LHCN-M2 (cell line): ENCODE measurements around the gene CCDC88A. TPM values are rescaled to one million over a fixed set of nuclear protein-coding genes. Genes with fewer than 3 reads are reported as not detected.
A peak's percentile ranks its signal among the peaks of the same experiment; 100 is the strongest.
"Not testable (repeated sequence)": the region's sequence is repeated elsewhere in the genome, so short reads cannot be mapped to it uniquely, and the experiment has no call there.

Experiments
- DNase-seq: peaks from one replicate; pipeline ENCODE4 v3.0.0-alpha.2; 2012; ENCODE audit warnings: low read depth
- total RNA-seq: library from RNA; depleted of rRNA; stranded (reverse); fragments of >200 nt; gene quantifications from 2 replicates; pipeline ENCODE4 v1.2.3, GENCODE V29; 2014

The CCDC88A gene
- total RNA-seq, 1 experiment from 2014 or later, result 77.1 TPM

GRCh38 chr2:55421326-55421725, 1.7 kb upstream of the CCDC88A start:
- DNase-seq, result no peak

- DNase-seq, result no peak
Observed at GRCh38 chr2:55420871-55421270, 1.2 kb upstream of the CCDC88A start.

GRCh38 chr2:55420439-55420725, 726 bp upstream of the CCDC88A start:
- DNase-seq, result no peak

GRCh38 chr2:55419233-55419678, 400 bp downstream of the CCDC88A start:
- peak; percentile 46 for DNase-seq

GRCh38 chr2:55418512-55419232, 984 bp downstream of the CCDC88A start:
- no peak for DNase-seq

DNA sequence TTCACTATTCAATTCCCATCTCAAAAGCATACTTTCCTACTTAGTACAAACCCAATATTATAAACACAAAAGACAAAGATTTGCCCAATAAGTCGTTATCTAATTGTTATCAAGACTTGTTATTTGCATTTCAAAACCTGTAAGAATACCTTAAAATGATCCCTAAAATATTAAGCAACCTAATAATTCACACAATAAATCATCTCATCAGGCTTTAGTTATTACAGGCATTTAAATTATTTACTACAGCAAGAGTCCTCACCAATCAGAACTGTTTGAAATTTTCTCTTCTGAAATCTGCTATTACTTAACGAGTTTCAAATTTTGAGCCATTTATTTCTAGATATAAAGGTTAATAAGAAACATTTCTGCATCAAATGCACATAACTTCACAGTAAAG, 1.6 kb downstream of the CCDC88A start:
- no peak for DNase-seq

DNA sequence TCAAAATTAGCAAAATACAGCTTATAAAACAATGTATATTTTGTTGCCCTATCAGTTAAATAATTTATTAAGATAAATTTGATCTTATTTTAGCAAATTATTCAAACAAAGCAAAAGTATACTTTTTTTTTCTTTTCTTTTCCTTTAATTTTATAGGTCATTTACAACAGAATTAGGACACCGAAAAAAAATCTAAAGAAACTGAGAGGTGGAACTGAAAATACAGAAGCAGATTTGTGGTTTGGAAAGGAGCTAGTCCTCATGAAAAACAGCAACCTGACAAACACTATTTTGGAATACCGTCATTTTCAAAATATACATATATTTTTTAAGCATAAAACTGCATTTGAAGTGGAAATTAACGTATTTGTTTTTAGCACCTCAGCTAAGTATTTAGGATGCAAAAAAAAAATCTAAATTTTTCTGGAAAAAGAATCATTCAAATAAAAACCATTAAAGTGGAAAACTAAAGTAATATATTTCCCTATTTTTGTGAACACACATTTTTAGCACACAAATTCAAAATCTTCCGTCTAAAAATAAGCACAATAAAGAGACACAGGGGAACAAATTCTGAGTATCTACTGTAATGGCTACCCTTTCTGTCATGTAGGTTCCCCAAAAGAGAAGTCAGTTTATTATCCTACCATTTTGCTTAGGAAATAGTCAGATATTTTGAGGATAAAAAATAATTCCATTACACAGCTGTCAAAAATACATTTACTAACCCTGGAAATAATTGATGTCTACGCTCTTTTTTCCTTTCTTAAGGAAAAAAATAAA, 2.7 kb downstream of the CCDC88A start:
- no peak for DNase-seq

- no peak for DNase-seq
Observed at GRCh38 chr2:55415300-55415699, 4.4 kb downstream of the CCDC88A start.

GRCh38 chr2:55408918-55409868, 10.5 kb downstream of the CCDC88A start:
- no peak for DNase-seq

- peak; percentile 68 for DNase-seq
Observed at GRCh38 chr2:55408098-55408882, 11.4 kb downstream of the CCDC88A start.

- no peak for DNase-seq
Observed at GRCh38 chr2:55405116-55405515, 14.5 kb downstream of the CCDC88A start.

- DNase-seq, result no peak
Observed at GRCh38 chr2:55403256-55403998, 16.2 kb downstream of the CCDC88A start.

GRCh38 chr2:55401124-55401523, 18.5 kb downstream of the CCDC88A start:
- DNase-seq, result no peak

DNA sequence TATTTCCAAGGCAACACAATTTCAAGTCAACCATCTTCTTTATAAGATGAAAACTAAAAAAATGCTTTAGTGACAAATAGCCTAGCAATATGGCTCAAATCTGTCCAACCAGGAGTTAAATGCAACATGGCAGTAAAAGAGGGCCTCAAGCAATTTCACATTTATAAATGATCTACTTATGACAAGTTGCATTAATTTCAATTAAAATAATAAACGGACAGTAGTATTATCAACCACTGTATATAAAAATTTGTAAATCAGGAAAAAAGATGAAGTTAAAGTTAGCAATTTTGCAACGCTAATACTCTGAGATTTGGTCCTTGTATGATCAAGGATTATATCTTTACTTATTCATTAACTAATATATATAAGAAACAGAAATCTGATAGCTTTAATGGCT, 19.3 kb downstream of the CCDC88A start:
- no peak for DNase-seq

- no peak for DNase-seq
Observed at GRCh38 chr2:55399815-55400214, 19.8 kb downstream of the CCDC88A start.

- no peak for DNase-seq
Observed at GRCh38 chr2:55395724-55396605, 23.7 kb downstream of the CCDC88A start.

GRCh38 chr2:55391615-55392242, 27.9 kb downstream of the CCDC88A start:
- no peak for DNase-seq

GRCh38 chr2:55391155-55391554, 28.5 kb downstream of the CCDC88A start:
- no peak for DNase-seq

DNA sequence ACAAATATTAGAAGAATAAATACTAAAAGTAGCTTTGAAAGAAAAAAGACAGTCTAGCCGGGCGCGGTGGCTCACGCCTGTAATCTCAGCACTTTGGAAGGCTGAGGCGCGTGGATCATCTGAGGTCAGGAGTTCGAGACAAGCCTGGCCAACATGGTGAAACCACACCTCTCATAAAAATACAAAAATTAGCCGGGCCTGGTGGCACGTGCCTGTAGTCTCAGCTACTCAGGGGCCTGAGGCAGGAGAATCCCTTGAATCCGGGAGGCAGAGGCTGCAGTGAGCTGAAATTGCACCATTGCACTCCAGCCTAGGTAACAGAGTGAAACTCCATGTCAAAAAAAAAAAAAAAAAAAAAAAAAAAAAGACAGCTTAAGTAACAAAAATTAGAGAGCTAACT, 34.1 kb downstream of the CCDC88A start:
- DNase-seq, result not testable (repeated sequence)
